HG03097 (cell line): ENCODE results near the gene MARCHF9.

Source experiments
- ATAC-seq: cut with Tn5 transposase; IDR thresholded peaks from one replicate; pipeline ENCODE4 v1.9.1; 2021; ENCODE audit not compliant: unreplicated experiment, low FRiP score

MARCHF9 gene

DNA sequence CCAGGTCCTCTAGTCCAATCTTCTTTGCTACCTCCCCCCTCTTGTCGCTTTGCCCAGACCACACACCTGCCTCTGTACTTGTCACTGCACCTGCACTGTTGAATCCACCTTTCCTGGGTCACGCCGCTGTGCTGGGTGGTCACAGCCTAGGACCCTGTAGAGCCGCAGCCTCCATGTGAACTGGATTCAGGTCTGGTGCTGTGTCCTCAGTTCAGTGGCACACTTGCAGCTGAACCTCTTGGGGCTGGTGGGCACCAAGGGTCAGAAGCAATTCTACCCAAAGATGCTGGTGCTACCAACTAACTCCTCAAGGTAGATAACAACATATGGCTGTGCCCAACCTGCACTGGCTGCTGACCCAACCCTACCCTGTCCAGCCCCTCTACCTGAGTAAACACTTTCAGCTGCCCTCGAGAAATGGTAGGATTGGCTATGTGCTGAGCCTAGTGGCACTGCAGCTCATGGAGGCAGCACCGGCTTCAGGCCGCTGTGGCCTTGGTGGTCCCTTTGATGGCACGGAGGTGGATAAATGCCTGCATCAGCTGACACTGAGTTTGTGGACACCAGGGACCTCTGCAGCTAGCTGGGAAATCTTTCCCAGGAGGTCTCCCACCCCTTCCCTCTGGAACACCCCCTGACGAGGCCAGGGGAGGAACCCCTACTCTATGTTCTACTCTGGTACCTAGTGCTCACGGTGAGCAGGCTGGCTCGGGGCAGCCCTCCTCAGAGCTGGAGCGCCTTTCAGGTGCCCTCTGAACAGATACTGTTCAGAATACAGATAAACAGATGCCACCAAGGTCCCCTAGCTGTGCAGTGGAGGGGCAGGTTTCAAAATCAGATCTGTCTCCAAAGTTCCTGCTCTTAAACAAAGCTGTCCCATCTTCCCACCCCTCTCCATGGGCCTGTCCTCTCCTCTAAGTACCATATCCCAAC is 30.6 kb upstream of the MARCHF9 start:
- no peak for ATAC-seq

DNA sequence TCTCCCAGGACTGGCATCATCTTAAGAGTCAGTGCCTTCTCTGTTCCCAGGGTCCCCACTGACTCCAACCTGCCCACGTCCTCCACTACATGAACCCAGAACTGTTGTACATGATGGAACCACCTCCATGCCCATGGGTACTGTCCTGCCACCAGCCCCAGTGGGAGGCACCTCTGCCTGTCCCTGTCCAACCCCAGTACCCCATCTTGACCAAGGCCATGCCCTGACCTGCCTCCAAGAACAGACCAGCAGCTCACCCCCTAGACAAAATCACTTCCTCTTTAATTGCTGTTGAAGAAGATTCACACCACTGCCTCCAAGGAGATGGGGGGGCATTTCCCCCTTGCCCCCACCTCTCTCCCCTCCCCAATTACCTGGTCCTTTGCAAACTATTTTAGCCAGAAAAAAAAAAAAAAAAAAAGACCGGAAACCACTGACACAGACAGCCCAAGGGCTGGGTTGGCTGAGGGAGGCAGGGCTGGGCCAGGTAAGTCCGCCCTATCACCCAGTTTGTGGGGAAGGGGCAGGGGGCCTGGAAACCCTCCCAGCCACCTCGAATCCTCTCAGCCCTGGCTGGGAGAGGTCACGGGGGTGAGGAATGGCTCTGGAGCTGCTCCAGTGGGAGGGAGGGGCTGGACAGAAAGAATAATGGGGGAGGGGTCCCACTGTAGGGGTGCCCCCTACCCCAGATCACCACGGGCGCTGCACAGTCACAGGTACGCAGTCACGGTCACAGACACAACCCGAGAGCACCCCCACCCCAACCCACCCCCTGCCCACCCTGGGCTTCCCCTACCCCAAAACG is 29.8 kb upstream of the MARCHF9 start:
- ATAC-seq = no peak

- no peak for ATAC-seq
Measured at GRCh38 chr12:57725851-57726150, 29.1 kb upstream of the MARCHF9 start.

GRCh38 chr12:57726151-57726883 is 28.6 kb upstream of the MARCHF9 start:
- no peak for ATAC-seq

- no peak for ATAC-seq
Measured at GRCh38 chr12:57726884-57727757, 27.8 kb upstream of the MARCHF9 start.

DNA sequence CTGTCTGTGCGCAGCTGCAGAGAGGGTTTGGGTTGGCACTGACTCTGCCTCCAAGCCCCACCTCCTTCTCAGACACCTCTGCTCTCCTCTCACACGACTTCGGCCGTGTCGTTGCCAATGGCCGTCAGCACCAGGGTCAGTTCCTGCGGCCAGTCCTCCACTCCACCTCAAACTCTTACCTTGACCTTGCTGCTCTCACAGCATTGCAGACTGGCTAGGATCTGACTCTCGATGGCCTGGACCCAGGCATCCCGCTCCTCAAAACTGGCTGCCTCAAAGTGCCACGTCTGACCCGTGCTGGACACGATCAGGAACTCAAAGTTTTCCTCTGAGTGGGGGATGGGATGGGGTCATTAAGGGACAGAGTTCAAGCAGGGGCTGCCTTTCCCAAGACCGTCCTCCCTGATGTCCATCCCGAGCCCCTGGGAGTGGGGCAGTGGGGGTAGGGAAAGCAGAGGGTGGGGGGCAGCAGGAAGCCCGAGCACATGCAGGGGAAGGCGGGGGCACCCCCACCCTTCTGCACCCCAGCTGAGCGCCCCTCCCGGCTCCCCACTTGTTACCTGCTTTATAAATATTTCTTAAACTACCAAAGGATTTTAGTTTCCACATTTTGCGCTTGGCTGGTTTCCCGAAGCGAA is 27.0 kb upstream of the MARCHF9 start:
- no peak for ATAC-seq

GRCh38 chr12:57729321-57729844 is 25.5 kb upstream of the MARCHF9 start:
- ATAC-seq = no peak

DNA sequence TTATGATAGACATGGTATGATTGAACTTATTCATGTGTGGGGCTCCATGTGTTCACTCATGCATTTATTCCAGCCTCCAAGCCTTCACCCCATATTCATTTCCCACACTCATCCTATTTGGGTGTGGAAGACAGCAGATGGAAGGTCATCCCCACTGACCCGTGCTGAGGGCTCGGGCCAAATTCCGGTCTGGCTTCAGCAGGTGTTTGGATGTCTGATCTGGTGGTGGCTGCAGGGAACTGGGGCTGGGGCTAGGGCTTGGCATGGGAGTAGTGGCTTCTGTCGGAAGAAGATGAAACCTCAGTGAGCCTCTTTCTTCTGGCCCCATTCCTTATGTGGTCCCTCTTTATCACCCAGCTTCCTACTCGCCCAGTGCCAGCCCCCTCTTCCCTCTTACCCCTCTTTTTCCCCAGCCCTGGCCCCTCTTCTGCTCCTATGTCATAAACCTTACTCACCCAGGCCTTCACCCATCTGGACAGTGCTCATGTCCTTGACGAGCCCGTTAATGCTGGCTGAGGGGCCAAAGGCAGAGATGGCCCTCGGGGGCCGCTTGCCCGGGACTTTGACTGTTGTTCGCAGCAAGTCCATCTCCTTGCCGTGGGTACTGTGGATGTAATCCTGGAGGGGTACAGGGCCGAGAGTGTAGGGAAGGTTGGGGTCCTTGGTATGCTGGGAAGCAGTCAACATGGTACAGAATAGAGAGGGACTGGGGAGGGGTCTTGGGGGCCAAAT is 24.4 kb upstream of the MARCHF9 start:
- ATAC-seq = no peak

- ATAC-seq = no peak
Measured at GRCh38 chr12:57731411-57732080, 23.4 kb upstream of the MARCHF9 start.

- ATAC-seq = no peak
Measured at GRCh38 chr12:57732270-57732669, 22.6 kb upstream of the MARCHF9 start.

DNA sequence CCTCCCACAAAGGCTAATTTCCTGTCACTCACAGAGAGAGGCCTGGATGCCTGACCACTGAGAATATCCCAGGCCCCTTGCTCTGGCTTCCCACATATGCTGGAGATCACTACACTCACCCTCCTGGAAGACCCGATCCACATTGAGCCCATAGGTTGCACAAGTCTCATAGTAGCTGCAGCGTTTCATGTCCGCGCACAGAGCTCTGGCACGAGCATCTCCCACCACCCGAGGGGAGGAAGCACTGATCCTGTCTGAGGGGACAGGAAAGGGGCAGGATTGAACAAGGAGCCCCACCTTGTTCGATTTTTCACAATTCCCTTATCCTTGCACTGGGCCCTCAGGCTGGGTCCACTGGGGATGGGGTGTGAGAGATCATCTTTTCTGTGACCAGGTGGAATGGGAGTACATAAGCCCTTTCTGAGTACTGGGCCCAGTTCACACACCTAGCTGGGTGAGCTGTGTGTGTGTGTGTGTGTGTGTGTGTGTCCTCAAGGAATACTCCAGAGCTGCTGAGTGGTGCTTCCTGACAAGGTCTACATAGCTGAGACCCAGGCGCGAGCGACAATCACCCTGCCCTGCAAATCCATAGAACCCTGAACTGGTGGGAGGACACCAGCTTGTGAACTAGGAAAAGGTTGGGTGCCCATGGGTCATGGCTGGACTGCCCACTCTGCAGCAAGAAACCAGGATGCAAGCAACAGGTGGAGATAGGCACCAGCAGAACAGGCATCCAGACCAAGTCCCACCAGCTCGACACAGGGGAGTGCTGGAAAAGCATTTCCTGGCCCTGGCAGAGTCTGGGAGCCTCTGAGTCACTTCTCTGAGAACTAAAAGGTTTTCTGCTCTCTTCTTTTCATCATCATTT is 21.9 kb upstream of the MARCHF9 start:
- no peak for ATAC-seq

DNA sequence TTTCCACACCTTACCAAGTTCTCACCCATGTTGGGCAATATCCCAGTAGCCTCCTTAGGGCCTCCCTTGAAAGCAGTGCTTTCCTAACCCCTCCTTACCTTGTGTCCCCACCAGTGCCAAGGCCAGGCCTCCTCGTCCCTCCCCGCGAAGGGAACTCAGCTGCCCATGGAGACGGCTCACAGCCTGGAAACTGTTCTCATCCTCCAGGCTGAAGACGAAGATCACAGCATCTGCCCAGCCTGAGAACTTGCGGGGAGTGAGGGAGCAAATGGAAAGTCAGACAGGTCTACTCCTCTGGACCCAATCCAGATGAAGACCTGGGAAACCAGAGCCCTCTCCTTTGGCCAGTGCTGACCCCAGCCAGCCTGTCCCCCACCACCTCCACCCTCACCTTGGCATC is 21.0 kb upstream of the MARCHF9 start:
- ATAC-seq = no peak

DNA sequence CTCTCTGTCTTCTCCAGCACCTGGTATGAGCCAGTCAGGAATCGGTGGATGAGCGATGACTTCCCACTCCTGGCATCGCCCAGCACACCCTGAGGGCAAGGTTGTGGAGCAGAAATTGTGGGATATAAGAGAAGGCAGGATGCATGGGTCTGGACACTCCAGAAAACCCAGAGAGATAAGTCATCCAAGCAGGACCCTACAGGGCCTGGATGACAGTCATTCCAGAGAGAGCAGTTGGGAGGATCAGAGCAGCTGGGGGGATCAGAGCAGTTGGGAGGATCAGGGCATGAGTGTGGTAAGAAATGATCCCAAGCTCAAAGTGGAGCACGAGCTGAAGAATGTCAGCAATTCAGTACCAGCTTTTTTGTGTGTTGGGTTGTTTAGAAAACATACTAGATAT is 20.3 kb upstream of the MARCHF9 start:
- ATAC-seq = no peak

DNA sequence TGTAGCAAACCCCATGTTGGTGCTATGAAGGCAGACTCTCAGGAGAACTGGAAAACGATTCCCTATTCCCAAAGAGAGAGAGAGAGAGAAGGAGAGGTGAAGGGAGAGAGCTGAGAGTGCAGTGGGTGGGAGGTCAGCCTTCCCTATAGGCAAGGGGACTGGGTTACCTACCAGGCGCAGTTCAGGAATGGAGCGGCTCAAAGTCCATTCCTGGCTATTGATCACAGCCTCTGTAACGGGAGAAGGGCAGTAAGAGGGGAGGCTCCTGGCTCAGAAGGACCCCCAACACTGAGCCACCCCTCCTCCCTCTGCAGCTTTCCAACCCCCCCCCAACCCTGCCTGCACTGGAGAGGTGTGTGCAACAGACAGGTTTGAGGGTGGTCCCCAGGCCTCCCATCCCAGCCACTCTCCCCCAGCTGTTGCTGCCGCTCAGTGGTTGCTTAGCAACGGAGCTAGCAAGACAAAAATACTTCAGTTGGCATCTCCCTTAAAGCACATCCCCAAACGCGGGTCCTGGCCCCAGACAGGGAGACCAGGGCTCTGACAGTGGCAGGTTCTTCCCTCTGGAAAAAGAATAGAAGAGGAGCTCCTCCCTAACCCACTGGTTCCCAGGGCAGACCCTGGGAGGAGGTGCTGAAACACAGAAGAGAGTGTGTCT is 19.6 kb upstream of the MARCHF9 start:
- ATAC-seq = no peak

GRCh38 chr12:57735952-57736740 is 18.8 kb upstream of the MARCHF9 start:
- ATAC-seq = no peak
